ENCODE measurements around the gene SNRPA1.

GRCh38 chr15:101242160-101242998 is 52.7 kb downstream of the SNRPA1 start:
- TF ChIP-seq POLR2A (IDR thresholded peaks at IDR 0.05; ENCODE audit: insufficient read depth in 1 of 2, low read depth in 2 of 2, low read length in 2 of 2) = no peak
- no peak for TF ChIP-seq MYNN (CRISPR knock-in tag; IDR thresholded peaks at IDR 0.05; ENCODE audit: low read depth)
- TF ChIP-seq MXI1 (IDR thresholded peaks at IDR 0.05; ENCODE audit: borderline replicate concordance, low read depth, low read length) = no peak
- no peak for TF ChIP-seq ZNF546 (CRISPR knock-in tag; conservative IDR thresholded peaks at IDR 0.05)
- no peak for TF ChIP-seq HMG20A (CRISPR knock-in tag; IDR thresholded peaks at IDR 0.05; ENCODE audit: borderline replicate concordance)
- TF ChIP-seq ZNF776 (CRISPR knock-in tag; IDR thresholded peaks at IDR 0.05) = no peak
- no peak for TF ChIP-seq ZBTB43 (CRISPR knock-in tag; conservative IDR thresholded peaks at IDR 0.05)
- no peak for TF ChIP-seq EP300 (IDR thresholded peaks at IDR 0.05; ENCODE audit: low read depth in 2 of 2, low read length in 2 of 2)
- TF ChIP-seq EP300 (CRISPR knock-in tag; IDR thresholded peaks at IDR 0.05; ENCODE audit: borderline replicate concordance) = no peak
- no peak for TF ChIP-seq POLR2AphosphoS2 (IDR thresholded peaks at IDR 0.05; ENCODE audit: low read depth, low read length)
- no peak for TF ChIP-seq CENPX (CRISPR knock-in tag; IDR thresholded peaks at IDR 0.05)
- no peak for TF ChIP-seq EZH2 (conservative IDR thresholded peaks at IDR 0.05; ENCODE audit: low read depth, low read length)
- no peak for TF ChIP-seq ZNF792 (CRISPR knock-in tag; IDR thresholded peaks at IDR 0.05)
- TF ChIP-seq CEBPB (IDR thresholded peaks at IDR 0.05; ENCODE audit: borderline replicate concordance, low read depth, low read length) = no peak
- TF ChIP-seq SUZ12 (IDR thresholded peaks at IDR 0.05; ENCODE audit: low read depth, low read length) = no peak

Data from HepG2 (cell line).